ENCODE measurements around the gene RTN4R.

Gene RTN4R

DNA sequence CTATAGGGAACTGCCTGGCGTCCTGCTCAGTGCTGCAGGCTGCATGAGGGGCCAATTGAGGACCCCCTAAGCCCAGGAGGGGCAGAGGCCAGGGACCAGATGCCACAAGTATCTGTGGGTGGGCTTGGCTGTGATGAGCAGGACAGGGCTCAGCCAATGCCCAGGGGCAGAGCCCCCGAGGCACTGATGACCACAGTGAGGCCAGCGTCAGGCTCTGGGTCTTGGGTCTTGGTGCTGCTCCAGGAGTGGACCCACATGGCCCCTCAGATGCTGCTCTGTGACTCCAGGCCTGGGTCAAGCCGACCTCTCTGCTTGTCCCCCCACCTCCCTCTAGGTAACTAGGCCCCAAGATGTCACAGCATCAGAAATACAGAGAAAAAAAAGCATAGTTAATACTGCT is 50.6 kb downstream of the RTN4R start:
- in situ Hi-C loops (cut with MboI; ENCODE audit: low sequenced_read_pairs, unreplicated experiment): no loop called here
- no peak for TF ChIP-seq CTCF (IDR thresholded peaks at IDR 0.05; ENCODE audit: borderline replicate concordance, control extremely low read depth, extremely low read depth, insufficient read depth, missing control alignments)
- DNase-seq (ENCODE audit: low spot score): no peak

GRCh38 chr22:20216863-20217499 is 51.1 kb downstream of the RTN4R start:
- in situ Hi-C loops (cut with MboI; ENCODE audit: low sequenced_read_pairs, unreplicated experiment): no loop called here
- TF ChIP-seq CTCF (IDR thresholded peaks at IDR 0.05; ENCODE audit: borderline replicate concordance, control extremely low read depth, extremely low read depth, insufficient read depth, missing control alignments): no peak
- no peak for DNase-seq (ENCODE audit: low spot score)

GRCh38 chr22:20215742-20216141 is 52.4 kb downstream of the RTN4R start:
- no peak for DNase-seq (ENCODE audit: low spot score)
- TF ChIP-seq CTCF (IDR thresholded peaks at IDR 0.05; ENCODE audit: borderline replicate concordance, control extremely low read depth, extremely low read depth, insufficient read depth, missing control alignments): no peak

DNA sequence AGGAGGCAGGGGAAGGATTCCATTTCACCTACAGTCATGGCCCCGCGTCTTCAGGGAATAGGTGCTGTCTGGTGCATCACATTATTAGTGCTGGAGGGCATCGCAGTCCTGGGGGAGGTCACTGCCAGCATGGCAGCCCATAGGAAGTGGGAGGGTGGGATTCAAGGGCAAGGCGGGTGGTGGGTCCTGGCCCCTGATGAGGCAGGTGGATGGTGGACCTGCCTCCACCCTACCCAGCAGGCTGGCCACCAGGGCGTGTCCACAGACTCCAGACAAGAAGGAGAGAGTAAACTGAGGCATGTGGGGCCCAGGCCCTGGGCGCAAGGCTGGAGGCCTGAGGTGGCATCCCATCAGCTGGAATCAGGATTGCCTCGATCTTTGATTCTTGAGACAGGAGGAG is 53.3 kb downstream of the RTN4R start:
- DNase-seq (ENCODE audit: low spot score): no peak
- in situ Hi-C loops (cut with MboI; ENCODE audit: low sequenced_read_pairs, unreplicated experiment): no loop called here
- no peak for TF ChIP-seq CTCF (IDR thresholded peaks at IDR 0.05; ENCODE audit: borderline replicate concordance, control extremely low read depth, extremely low read depth, insufficient read depth, missing control alignments)

More at GRCh38 chr22:20215742-20216141, 52.4 kb downstream of the RTN4R start:
- in situ Hi-C loops (cut with MboI; ENCODE audit: low sequenced_read_pairs, unreplicated experiment): no loop called here

GRCh38 chr22:20213833-20214708 is 54.0 kb downstream of the RTN4R start:
- in situ Hi-C loops (cut with MboI; ENCODE audit: low sequenced_read_pairs, unreplicated experiment): no loop called here
- TF ChIP-seq CTCF (IDR thresholded peaks at IDR 0.05; ENCODE audit: borderline replicate concordance, control extremely low read depth, extremely low read depth, insufficient read depth, missing control alignments): no peak

GRCh38 chr22:20212754-20213699 is 55.1 kb downstream of the RTN4R start:
- in situ Hi-C loops (cut with MboI; ENCODE audit: low sequenced_read_pairs, unreplicated experiment): no loop called here
- DNase-seq (ENCODE audit: low spot score): no peak
- no peak for TF ChIP-seq CTCF (IDR thresholded peaks at IDR 0.05; ENCODE audit: borderline replicate concordance, control extremely low read depth, extremely low read depth, insufficient read depth, missing control alignments)

More at GRCh38 chr22:20213833-20214708, 54.0 kb downstream of the RTN4R start:
- DNase-seq (ENCODE audit: low spot score): no peak

All from GM13976 (cell line).